Measurements from ENCODE around the gene CFB.

Gene CFB

GRCh38 chr6:31907158-31907813 is 38.6 kb upstream of the CFB start:
- TF ChIP-seq TAF1 (IDR thresholded peaks at IDR 0.05; ENCODE audit: borderline replicate concordance, insufficient read depth, low read length) (no peak), SIN3A (IDR thresholded peaks at IDR 0.05; ENCODE audit: borderline replicate concordance, insufficient read depth, low read length) (no peak), FOXP2 (optimal IDR thresholded peaks at IDR 0.05; ENCODE audit: borderline replicate concordance, extremely low read depth, extremely low read length, insufficient read depth) (no peak), REST (IDR thresholded peaks at IDR 0.05; ENCODE audit: insufficient read depth in 1 of 2, low read depth in 2 of 2, low read length in 2 of 2) (no peak)

- TF ChIP-seq SIN3A (IDR thresholded peaks at IDR 0.05; ENCODE audit: borderline replicate concordance, insufficient read depth, low read length): no peak
- no peak for TF ChIP-seq TAF1 (IDR thresholded peaks at IDR 0.05; ENCODE audit: borderline replicate concordance, insufficient read depth, low read length)
- no peak for TF ChIP-seq FOXP2 (optimal IDR thresholded peaks at IDR 0.05; ENCODE audit: borderline replicate concordance, extremely low read depth, extremely low read length, insufficient read depth)
- TF ChIP-seq REST (IDR thresholded peaks at IDR 0.05; ENCODE audit: insufficient read depth in 1 of 2, low read depth in 2 of 2, low read length in 2 of 2): no peak
- TF ChIP-seq POLR2AphosphoS5 (IDR thresholded peaks at IDR 0.05; ENCODE audit: low read depth, low read length): no peak
Measured at GRCh38 chr6:31908791-31909190, 37.1 kb upstream of the CFB start.

DNA sequence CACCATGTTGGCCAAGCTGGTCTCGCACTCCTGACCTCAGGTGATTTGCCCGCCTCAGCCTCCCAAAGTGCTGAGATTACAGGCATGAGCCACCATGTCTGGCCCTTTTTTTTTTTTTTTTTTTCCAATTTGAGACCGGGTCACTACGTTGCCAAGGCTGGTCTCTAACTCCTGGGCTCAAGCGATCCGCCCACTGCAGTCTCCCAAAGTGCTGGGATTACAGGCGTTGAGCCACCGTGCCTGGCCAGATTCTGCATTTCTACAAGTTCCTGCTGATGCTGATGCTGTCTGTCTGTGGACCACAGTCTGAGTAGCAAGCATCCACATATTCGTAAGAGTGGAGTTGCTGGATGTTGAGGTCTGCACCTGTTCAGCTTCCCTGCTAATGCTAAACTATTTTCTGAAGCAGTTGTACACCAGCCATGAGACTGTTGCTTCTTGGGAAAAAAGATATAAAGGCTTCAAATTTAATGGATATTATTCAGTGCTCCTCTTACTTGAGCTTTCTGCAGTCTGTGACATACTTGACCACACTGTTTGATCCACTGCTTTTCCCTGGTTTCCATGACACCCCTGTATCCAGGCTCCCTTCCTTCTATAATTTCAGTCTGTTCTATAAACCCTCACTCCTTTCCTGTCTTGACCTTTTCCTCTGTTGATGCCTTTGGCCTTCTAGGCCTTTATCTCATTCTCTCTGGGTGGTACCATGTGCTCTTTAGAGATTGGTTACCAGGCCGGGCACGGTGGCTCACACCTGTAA is 33.9 kb upstream of the CFB start:
- TF ChIP-seq TAF1 (IDR thresholded peaks at IDR 0.05; ENCODE audit: borderline replicate concordance, insufficient read depth, low read length): no peak
- TF ChIP-seq SIN3A (IDR thresholded peaks at IDR 0.05; ENCODE audit: borderline replicate concordance, insufficient read depth, low read length): no peak
- TF ChIP-seq REST (IDR thresholded peaks at IDR 0.05; ENCODE audit: insufficient read depth in 1 of 2, low read depth in 2 of 2, low read length in 2 of 2): no peak
- no peak for TF ChIP-seq FOXP2 (optimal IDR thresholded peaks at IDR 0.05; ENCODE audit: borderline replicate concordance, extremely low read depth, extremely low read length, insufficient read depth)
- no peak for TF ChIP-seq POLR2AphosphoS5 (IDR thresholded peaks at IDR 0.05; ENCODE audit: low read depth, low read length)

GRCh38 chr6:31915351-31915750 is 30.5 kb upstream of the CFB start:
- TF ChIP-seq TAF1 (IDR thresholded peaks at IDR 0.05; ENCODE audit: borderline replicate concordance, insufficient read depth, low read length): no peak
- no peak for TF ChIP-seq POLR2AphosphoS5 (IDR thresholded peaks at IDR 0.05; ENCODE audit: low read depth, low read length)
- TF ChIP-seq REST (IDR thresholded peaks at IDR 0.05; ENCODE audit: insufficient read depth in 1 of 2, low read depth in 2 of 2, low read length in 2 of 2): no peak
- no peak for TF ChIP-seq FOXP2 (optimal IDR thresholded peaks at IDR 0.05; ENCODE audit: borderline replicate concordance, extremely low read depth, extremely low read length, insufficient read depth)
- no peak for TF ChIP-seq SIN3A (IDR thresholded peaks at IDR 0.05; ENCODE audit: borderline replicate concordance, insufficient read depth, low read length)
